C4-2B (cell line): Measurements from ENCODE around the gene TCL1A.
A peak's percentile ranks its signal among the peaks of the same experiment; 100 is the strongest.
"Not testable (repeated sequence)": the region's sequence is repeated elsewhere in the genome, so short reads cannot be mapped to it uniquely, and the experiment has no call there.

Experiments
- H3K27ac ChIP-seq: fragments of 450-650 bp; 2 replicates; pipeline ENCODE4 v1.5.1; 2017
- CTCF ChIP-seq: fragments of 450-650 bp; conservative IDR thresholded peaks from 2 replicates; pipeline ENCODE4 v1.5.1; 2017; ENCODE audit warnings: mild to moderate bottlenecking
- ZFX ChIP-seq: fragments of 450-650 bp; IDR thresholded peaks from 2 replicates; pipeline ENCODE4 v1.6.1; 2017

Gene TCL1A

GRCh38 chr14:95741781-95742180 is 27.9 kb upstream of the TCL1A start:
- TF ChIP-seq ZFX (no peak), CTCF (no peak)
- peak overlapping the region; percentile 69 for H3K27ac ChIP-seq

- peak overlapping the region; percentile 69 for H3K27ac ChIP-seq
- TF ChIP-seq CTCF (no peak), ZFX (peak; percentile 23; the same call in 1 of the 2 replicates)
Measured at GRCh38 chr14:95741038-95741490, 27.1 kb upstream of the TCL1A start.

GRCh38 chr14:95739356-95739755 is 25.4 kb upstream of the TCL1A start:
- TF ChIP-seq ZFX (no peak), CTCF (no peak)
- H3K27ac ChIP-seq = no peak overlapping the region

GRCh38 chr14:95733212-95733611 is 19.3 kb upstream of the TCL1A start:
- TF ChIP-seq ZFX = no peak
- no peak overlapping the region for H3K27ac ChIP-seq

GRCh38 chr14:95730126-95730525 is 16.2 kb upstream of the TCL1A start:
- no peak for TF ChIP-seq CTCF
- TF ChIP-seq ZFX = no peak

GRCh38 chr14:95729402-95730028 is 15.6 kb upstream of the TCL1A start:
- H3K27ac ChIP-seq = not testable (repeated sequence)

More at GRCh38 chr14:95730126-95730525, 16.2 kb upstream of the TCL1A start:
- H3K27ac ChIP-seq = no peak overlapping the region

- TF ChIP-seq CTCF = no peak
- no peak for TF ChIP-seq ZFX
- H3K27ac ChIP-seq = no peak overlapping the region
Measured at GRCh38 chr14:95727056-95727700, 13.3 kb upstream of the TCL1A start.

- TF ChIP-seq ZFX (no peak), CTCF (no peak)
- H3K27ac ChIP-seq = no peak overlapping the region
Measured at GRCh38 chr14:95725685-95726336, 11.9 kb upstream of the TCL1A start.
